Left cardiac atrium (tissue), 4 donors: ENCODE results near the gene NTNG1. TPM values are rescaled to one million over a fixed set of nuclear protein-coding genes. Genes with fewer than 3 reads are reported as not detected.

ENCODE experiments used
- ATAC-seq, 2 donors: fragments of 200-7000 bp; cut with Tn5 transposase; one replicate each; pipeline ENCODE4 v1.9.1; 2020; ENCODE audit warnings: mild to moderate bottlenecking in 2 of 2, moderate library complexity in 2 of 2
- DNase-seq: peaks from one replicate; pipeline ENCODE4 v3.0.0-alpha.2; 2020
- intact Hi-C, 2 donors: fragments of 100-400 bp; cut with DNase I; formaldehyde crosslinking; loops; one replicate each; pipeline versions ENCODE4 v1.14.1 to v1.15.1; 2022 to 2023
- total RNA-seq, 2 donors: library from RNA; stranded (reverse); fragmentation: NEBNext Ultra II Directional; extraction: Animal tissue kit (Norgen Biotek cat#: 25700); gene quantifications; one replicate each; pipeline ENCODE4 v1.2.1, GENCODE V29; 2021
- donor health status: DM: no; HTN: yes; CAD: no.
- donor health status: DM: no; HTN: yes; CAD: no; lungs with severe emphysema.
- donor health status: DM: yes; HTN: yes; CAD: no.
- donor health status: Dilated cardiomyopathy.

Gene NTNG1
- total RNA-seq, 2 donors from 2014 or later, result 0.26 to 1.2 TPM

DNA sequence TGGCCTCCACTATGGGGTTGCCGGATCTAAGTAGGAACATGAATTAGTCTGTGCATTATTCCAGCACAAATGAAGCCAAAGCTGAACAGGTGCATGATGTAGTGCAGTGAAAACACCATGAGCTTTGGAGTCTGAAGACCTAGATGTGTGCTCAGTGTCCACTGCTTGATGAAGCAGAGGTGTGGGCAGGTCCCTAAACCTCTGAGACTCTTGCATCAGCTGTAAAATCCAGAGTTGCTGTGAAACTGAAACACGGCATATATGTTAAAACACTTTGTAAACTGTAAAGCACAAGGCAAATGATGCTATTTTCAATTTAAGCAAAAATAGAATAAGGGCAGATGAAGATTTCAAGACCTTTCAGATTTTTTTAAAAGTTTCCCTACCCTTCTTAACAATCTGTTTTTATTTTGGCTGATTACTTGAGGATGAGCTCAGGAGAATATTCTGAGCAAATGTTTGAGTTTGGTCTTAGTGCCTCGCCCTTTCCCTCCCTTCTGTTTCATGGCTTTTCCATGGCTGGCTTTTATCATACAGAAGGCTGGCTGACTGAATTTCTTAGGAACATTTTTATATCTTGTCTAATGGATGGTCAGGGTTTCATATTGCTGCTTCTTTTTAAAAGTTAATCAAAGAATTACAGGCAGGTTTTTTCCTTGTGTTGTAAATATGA lies 221.8 kb downstream of the NTNG1 start:
- ATAC-seq, result no peak
- intact Hi-C loops, result no loop called here
- DNase-seq, result no peak

DNA sequence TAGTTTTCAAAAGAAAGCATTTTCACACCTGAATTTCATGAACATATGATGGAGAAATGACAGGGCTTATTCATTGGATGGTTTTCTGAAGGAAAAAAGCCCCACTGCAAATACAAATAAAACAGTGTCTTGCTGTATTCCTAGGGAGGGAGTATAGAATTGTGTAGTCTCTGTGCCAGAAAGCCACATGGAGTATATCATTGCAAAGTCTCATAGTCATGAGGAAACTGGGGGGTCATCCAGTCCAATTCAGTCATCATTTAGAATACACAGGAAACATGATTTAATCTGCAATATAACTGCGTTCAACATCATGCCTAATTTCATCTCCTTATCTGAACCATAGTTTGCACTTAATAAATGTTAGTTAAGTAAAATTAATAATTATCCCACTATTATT lies 222.3 kb downstream of the NTNG1 start:
- DNase-seq, result no peak
- intact Hi-C loops, result no loop called here
- no peak for ATAC-seq

DNA sequence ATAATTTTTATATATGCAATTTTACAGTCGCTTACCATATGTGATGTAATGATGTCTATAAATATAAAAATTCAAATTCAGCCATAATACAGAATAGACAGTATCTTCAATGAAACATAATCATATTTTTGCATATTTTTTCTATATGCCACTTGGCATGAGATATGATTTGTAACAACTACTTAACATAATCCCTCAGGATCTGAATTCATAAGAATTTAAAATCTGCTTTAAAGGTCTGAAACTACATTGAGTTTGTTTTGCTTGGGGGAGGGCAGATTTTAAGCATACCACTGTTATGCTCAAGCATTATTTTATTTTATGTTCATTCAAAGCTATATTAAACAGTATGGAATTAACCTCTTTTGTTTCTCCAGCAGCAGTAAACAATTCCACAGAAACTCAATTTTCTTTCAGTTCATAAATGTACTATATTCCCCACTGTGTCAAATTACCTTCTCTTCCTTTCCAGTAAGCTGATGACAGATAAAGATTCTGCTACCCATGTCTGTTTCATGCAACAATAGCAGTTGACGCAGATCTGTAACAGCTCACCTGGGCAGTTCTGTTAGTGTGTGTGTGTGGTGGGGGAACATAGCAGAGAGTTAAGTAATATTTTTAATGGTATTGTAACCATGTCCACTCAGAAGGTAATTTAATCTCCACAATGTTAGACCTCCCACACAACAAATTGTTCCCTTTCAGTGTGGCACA lies 224.8 kb downstream of the NTNG1 start:
- intact Hi-C loops, result no loop called here
- DNase-seq (no peak), ATAC-seq (no peak)

DNA sequence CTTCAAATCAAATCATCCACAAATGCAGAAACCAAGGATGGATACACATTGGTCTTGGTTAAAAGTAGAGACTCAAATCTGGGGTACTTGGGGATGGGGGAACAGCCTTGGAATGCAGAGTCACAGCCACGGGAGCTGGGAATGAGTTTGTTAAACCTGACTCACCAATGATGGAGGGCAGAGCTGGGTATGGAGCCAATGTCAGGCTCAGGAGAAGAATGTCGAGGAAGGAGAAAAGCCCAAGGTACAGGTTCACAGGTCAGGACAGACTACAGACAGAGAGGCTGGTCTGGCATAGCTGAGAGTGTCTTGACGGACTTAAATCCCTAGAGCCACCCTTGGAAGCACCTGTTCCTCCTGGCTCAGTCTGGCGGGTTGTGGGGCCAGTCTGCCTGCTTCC lies 237.6 kb downstream of the NTNG1 start:
- intact Hi-C loops, result no loop called here
- DNase-seq (no peak), ATAC-seq (no peak)

DNA sequence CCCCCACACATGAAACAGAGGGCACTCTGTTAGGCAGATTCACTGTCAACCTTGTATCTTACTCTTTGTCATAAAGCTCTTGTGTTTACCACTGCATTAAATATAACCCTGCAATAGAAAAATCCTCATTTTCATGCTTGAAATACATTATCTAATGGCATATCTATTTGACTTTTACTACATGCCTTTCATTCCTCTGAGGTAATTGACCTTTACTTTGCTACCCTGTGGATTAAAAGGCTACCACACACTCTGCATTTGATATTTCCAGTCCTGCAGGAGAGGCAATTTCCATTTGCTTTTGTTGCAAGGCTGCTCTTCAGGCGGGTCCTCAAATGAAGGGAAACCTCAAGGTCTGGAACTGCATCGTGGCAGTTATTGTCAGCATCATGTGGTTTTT lies 238.0 kb downstream of the NTNG1 start:
- intact Hi-C loops, result no loop called here

DNA sequence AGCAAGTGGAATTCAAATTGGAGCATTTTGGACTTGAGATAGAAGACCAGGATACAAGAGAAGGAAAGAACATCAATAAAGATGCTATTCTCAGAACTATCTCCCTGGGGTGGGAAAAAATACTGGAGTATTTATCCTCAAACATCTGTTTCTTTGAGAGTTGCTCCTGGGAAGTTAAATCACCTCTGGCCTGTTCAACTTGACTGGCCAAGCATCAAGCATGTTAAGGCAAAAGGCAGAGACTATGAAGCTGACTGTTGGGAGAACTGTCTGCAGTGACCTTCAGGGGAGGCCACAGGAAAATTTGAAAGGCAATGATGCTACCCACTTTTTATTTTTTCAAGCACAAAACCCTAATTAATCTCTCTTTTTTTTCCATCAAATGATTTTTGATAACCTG lies 239.0 kb downstream of the NTNG1 start:
- no peak for DNase-seq
- intact Hi-C loops, result no loop called here
- ATAC-seq, result no peak

More for the DNA sequence above, 238.0 kb downstream of the NTNG1 start:
- DNase-seq, result no peak
- no peak for ATAC-seq

DNA sequence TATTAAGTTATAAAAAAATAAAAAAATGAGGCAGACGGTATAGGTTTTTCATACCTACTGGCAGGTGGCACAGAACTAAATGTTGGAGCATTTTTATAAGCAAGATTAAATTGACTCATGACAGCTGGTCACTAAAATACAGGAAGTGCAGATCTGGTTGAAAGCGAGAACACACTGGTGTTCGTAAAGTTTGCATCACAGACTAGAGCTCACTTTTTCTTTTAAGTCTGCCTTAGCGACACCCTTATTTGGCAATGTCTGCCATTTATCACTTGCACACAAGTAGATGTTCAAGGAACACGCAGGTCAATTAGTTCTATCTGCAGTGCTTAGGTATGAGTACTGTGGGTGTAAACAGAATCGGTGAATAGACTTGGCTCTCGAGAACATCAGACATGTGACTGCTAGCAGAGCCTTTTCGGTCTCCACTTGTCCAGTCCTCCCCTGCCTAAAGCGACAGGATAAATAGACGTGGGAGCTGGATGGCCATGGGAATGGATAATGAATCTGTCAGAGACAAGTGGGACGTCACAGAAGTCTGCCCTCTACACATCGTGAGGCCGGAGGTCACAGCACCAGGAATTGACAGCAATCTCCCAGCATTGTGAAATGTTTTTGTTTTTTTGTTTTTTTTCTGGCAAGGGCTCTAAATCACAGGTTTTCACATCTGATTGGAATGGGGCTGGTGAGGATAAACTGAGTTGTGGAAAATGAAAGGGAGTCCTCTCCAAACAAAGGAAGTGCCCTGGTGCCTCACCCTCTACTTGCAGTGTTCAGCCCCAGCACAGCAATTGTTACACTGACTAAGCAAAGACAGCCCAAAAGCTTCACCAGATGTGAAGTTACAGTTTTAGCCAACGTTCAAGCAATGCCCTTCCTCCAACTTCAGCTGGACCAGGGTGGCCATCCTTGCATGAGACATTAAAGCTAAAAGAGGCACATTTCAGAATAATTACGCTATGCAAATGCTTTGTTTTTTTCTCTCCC lies 248.9 kb downstream of the NTNG1 start:
- ATAC-seq (no peak), DNase-seq (no peak)
- intact Hi-C loops, result no loop called here

DNA sequence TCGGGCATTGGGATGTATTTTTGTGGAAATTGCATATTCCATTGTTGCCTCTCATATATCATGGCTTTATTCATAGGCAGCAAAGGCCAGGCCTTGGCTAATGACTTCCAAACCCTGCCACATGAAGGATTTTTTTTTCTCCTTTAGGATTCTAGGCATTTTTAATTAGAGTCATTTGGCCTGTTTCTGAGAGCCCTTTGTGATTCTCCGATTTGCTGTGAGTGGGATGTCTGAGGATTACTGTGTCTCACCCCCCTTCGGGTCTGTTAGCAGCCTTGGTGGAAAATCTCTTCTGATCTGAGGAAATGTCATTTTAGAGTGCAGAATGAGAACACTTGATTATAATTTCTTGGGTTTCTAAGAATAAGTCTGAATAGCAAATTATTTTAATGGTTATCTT lies 253.5 kb downstream of the NTNG1 start:
- intact Hi-C loops, result no loop called here
- DNase-seq, result no peak
- ATAC-seq, result no peak

DNA sequence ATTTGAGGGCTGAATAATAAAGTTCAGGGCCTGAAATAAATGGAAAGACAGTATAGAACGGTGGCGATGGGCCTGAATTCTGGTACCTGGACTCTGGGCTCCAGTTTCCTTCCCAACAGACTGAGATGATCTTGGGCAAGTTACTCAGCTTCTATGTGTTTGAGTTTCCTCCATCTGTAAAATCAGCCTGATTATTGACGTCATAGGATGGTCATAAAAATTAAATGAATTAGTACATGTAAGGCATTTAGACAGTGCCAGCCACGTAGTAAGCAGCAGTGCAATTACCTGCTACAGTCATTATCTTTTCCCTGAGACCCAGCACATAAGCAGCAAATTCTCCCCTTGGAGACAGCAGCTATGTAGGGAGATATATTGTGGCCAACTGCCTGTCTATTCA lies 260.9 kb downstream of the NTNG1 start:
- no peak for DNase-seq
- no peak for ATAC-seq

DNA sequence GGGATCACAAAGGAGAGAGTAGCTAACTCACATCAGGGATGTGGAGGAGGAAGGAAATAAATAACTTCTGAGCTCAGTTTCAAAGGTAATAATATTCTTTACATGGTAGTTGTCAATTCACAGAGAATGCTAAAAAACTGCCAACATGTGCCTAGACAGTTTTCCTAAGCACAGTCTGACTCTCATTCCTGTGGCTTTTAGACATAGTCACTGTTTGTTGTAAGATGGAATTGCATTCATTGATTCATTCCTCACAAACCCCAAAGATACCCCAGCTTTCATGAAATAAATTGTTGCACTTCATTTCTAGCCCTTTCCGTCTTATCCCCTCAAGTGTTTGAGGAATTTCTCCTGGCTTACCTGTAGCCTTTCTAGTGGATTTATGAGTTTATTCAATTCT lies 263.9 kb downstream of the NTNG1 start:
- intact Hi-C loops, result no loop called here
- ATAC-seq, result no peak

More for the DNA sequence above, 260.9 kb downstream of the NTNG1 start:
- intact Hi-C loops, result no loop called here

DNA sequence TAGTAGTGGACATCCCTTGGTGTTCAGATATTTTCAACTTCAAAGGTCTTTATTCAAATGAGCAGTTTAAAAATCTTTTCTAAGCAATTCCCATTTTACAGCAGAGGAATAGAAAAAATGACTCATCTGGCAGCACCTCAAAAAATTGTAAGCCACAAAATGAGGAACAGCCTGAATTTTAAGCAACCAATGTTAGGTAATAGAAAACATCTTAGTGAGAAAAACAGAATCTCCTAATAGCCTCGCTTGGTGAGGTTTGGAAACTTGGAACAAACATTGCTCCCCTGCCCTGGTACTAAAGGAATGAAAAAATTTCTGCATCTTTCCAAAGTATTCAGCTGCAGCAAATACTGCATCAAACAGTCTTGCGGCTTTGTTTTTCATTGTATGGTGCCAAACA lies 264.4 kb downstream of the NTNG1 start:
- intact Hi-C loops, result no loop called here
- DNase-seq, result no peak
- ATAC-seq, result no peak

More for the DNA sequence above, 263.9 kb downstream of the NTNG1 start:
- DNase-seq, result no peak

DNA sequence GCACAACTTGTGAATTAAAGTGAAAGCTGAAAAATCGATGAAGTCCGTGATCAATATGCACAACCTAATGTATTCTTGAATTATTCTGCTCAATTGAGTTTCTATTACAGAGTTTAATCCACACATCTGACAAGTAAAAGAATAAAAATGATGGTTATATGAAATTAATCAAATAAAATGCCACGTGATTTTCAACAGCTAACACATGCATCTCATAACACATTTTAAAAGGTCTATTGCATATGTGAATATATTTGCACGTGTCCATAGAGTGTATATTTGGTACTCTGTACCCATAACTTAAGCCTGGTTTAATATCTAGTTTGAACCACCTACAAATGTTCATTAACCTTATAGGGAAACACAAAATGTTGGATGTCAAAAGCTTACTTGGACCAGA lies 266.2 kb downstream of the NTNG1 start:
- intact Hi-C loops, result no loop called here
- ATAC-seq (no peak), DNase-seq (no peak)

DNA sequence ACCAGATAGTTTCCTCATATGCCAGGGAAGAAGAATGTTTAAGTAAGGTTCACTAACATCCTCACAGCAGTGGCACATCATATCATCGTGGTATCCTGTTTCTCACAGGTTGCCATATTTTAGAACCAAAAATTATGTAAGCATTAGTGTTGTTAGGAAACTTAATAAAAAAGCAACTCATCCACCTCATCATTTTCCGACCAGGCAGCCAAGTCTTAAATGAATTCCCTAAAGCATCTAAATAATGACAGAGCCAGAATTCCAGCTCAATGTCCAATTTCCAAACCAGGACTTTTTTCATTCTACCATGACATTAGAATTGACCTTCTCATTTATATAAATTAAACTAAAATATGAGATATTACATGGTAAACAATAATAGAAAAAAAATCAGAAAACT lies 272.7 kb downstream of the NTNG1 start:
- DNase-seq (no peak), ATAC-seq (no peak)
- intact Hi-C loops, result no loop called here

DNA sequence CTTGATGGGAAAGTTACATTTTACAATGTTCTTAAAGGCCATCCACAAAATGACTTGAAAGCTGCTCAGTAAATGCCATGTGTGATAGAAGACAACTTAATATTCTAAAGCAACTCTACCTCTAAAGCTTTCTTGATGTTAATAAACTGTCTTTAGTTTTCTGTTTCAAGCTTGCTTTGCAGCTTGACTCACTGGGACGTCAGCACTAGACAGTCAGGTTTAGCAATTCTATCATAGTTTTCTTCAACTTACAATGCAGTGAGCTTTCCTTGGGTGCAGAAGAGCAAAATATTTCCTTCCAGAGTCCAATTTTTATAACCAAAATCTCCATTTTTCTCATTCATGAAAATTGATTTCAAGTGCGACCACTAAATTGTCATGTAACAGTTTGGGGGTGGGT lies 273.1 kb downstream of the NTNG1 start:
- intact Hi-C loops, result no loop called here

DNA sequence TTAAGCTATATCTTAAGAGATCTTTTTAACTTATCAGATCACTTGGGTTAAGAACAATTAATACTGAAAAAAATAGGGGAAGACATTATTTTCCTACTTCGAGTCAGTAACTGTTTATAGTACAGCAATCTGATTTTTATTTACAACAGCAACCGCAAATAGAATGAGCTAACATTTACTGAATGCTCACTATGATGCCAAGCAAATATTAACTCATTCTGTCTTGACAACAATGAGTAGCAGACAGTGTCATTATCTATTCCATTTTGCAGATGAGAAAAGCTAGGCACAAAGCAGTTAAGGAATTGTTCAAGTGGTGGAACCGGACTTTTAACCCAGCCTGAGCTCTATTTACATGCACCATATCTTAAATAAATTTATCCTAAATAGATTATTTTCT lies 273.7 kb downstream of the NTNG1 start:
- ATAC-seq (no peak), DNase-seq (no peak)
- intact Hi-C loops, result no loop called here

More for the DNA sequence above, 273.1 kb downstream of the NTNG1 start:
- DNase-seq (no peak), ATAC-seq (no peak)

DNA sequence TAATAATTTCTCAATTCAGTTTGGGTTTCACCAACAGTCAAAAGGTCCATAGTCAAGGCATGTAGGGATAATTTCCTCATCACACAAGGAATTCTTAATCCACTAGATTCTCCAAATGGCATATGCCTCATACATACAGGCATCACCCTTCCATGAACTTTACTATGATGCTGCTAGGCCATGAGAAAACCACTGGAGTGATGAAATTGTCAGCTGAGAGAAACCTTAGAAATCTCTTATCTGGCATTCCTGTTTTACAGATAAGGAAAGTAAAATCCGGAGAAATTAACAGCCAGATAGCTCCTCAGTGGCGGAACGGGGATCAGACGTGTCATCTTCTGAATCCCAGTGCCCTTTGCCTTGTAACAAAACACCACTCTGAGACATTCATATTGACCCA lies 274.4 kb downstream of the NTNG1 start:
- no peak for ATAC-seq

DNA sequence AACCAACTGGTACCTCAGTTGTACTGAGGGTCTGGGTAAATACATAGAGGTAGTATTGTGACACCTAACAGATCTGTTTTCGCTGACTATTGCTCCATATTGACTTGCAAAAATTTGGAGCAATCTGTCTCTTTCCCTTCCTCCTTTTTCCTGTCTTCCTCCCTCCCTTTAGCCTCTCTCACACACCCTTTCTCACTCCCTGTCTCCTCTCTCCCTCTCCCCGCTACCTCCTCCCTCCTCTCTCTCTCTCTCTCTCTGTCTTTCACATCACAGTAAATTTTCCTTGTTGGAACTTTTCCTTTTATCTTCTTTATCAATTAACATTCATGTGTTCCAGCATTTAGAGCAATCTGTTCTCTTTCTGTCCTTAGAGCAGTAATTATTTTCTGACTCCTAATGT lies 278.2 kb downstream of the NTNG1 start:
- no peak for ATAC-seq
- intact Hi-C loops, result no loop called here

More for the DNA sequence above, 274.4 kb downstream of the NTNG1 start:
- intact Hi-C loops, result no loop called here
- no peak for DNase-seq

DNA sequence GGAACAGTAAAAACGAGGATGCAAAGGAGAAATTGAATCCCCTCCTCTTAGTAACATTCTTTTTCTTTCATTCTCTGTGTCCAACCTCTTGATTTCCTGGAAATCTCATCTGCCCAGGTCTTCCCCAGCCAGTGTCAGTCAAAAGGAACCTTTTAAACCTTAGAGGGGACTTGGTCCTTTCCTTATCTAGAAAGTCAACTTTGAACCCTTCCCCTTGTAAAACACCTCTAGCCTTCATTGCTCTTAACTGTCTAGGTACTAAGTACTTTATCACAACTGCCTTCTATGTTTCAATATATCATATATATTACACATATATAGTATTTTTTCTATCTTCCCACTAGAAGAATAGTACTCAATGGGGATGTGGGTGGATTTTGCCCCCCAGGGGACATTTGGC lies 282.1 kb downstream of the NTNG1 start:
- ATAC-seq (no peak), DNase-seq (no peak)
- intact Hi-C loops, result no loop called here

More for the DNA sequence above, 278.2 kb downstream of the NTNG1 start:
- no peak for DNase-seq

DNA sequence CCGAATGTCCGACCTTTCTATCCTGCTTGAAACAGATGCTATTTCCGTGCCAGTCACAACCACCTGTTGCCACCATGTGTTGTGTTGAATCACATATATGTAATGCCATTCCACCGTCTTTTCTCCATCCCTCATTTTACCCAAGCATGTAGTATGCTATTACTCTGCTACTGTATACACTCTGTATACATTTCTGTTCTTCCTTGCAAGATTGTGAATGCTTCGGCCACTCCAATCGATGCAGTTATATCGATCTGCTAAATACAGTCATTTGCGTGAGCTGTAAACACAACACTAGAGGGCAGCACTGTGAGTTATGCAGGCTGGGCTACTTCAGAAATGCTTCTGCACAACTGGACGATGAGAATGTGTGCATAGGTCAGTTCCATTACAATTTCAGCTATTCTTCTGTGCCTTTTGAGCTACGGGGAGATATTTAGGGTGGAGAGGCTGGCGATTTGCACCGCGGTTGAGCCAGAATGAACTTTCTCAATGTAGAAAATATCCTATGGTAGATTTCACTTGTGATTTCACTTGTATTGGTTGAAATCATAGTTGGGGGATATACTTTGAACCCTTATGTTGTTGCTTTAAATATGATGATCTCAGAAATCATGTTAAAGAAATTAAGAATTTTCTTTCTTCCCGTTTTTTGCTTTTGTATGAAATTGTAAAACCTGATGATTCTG lies 289.8 kb downstream of the NTNG1 start:
- ATAC-seq (no peak), DNase-seq (peak; percentile 24)
- intact Hi-C loops, result no loop called here
